Hepatocyte (in vitro differentiated cells): ENCODE data around the gene NUP210L. TPM values are rescaled to one million over a fixed set of nuclear protein-coding genes. Genes with fewer than 3 reads are reported as not detected.
"Not testable (repeated sequence)": the region's sequence is repeated elsewhere in the genome, so short reads cannot be mapped to it uniquely, and the experiment has no call there.

ENCODE experiments used
- DNase-seq: peaks from one replicate; pipeline ENCODE4 v3.0.0-alpha.2; 2016; ENCODE audit warnings: low spot score
- H2AFZ ChIP-seq: fragments of 200-600 bp; sonication (generic); 2 replicates; pipeline ENCODE4 v1.6.0; 2016; ENCODE audit warnings: antibody characterized with exemption, mild to moderate bottlenecking
- H3K27ac ChIP-seq: fragments of 200-600 bp; sonication (generic); 2 replicates; pipeline ENCODE4 v1.5.1; 2016; ENCODE audit warnings: mild to moderate bottlenecking
- H3K27me3 ChIP-seq: fragments of 200-600 bp; sonication (generic); 2 replicates; pipeline ENCODE4 v1.6.1; 2016
- H3K36me3 ChIP-seq: fragments of 200-600 bp; sonication (generic); replicated peaks from 2 replicates; pipeline ENCODE4 v1.5.1; 2016; ENCODE audit warnings: low read depth; ENCODE audit not compliant: insufficient read depth
- H3K4me1 ChIP-seq: fragments of 200-600 bp; sonication (generic); 2 replicates; pipeline ENCODE4 v1.5.1; 2016; ENCODE audit warnings: mild to moderate bottlenecking, moderate library complexity; ENCODE audit not compliant: insufficient read depth
- H3K4me2 ChIP-seq: fragments of 200-600 bp; sonication (generic); 2 replicates; pipeline ENCODE4 v1.6.0; 2016
- H3K4me3 ChIP-seq: fragments of 200-600 bp; sonication (generic); 2 replicates; pipeline ENCODE4 v1.5.1; 2016; ENCODE audit warnings: mild to moderate bottlenecking
- H3K79me2 ChIP-seq: fragments of 200-600 bp; sonication (generic); 2 replicates; pipeline ENCODE4 v1.6.0; 2017; ENCODE audit warnings: mild to moderate bottlenecking
- H3K9me2 ChIP-seq: fragments of 200-600 bp; sonication (generic); replicated peaks from 2 replicates; pipeline ENCODE4 v1.6.0; 2017; ENCODE audit warnings: mild to moderate bottlenecking; ENCODE audit not compliant: insufficient read depth
- H3K9me3 ChIP-seq: fragments of 200-600 bp; sonication (generic); 2 replicates; pipeline ENCODE4 v1.5.1; 2016; ENCODE audit warnings: low read depth, mild to moderate bottlenecking
- H4K20me1 ChIP-seq: fragments of 200-600 bp; sonication (generic); 2 replicates; pipeline ENCODE4 v1.6.0; 2016; ENCODE audit warnings: mild to moderate bottlenecking; ENCODE audit not compliant: insufficient read depth, poor library complexity, severe bottlenecking
- EZH2 ChIP-seq: fragments of 200-600 bp; sonication (generic); IDR thresholded peaks from 2 replicates; pipeline ENCODE4 v1.6.1; 2016; ENCODE audit warnings: antibody characterized with exemption, mild to moderate bottlenecking, borderline replicate concordance
- EZH2phosphoT487 ChIP-seq: fragments of 200-600 bp; sonication (generic); IDR thresholded peaks from one replicate; pipeline ENCODE4 v1.6.1; 2018; ENCODE audit warnings: antibody characterized with exemption, mild to moderate bottlenecking, low read depth, moderate library complexity; ENCODE audit not compliant: unreplicated experiment, severe bottlenecking
- WGBS: methylation state at CpG from one replicate; pipeline ENCODE4 v1.1.6; 2016; ENCODE audit warnings: low lambda C conversion rate; ENCODE audit errors: missing lambda C conversion rate; 5-methylcytosine and 5-hydroxymethylcytosine counted together
- polyA plus RNA-seq: library from polyadenylated mRNA; unstranded; fragments of >200 nt; fragmentation: Nextera tagmentation; extraction: Ambion mirVana; gene quantifications from 2 replicates; pipeline ENCODE4 v1.2.1, GENCODE V29; 2016
- total RNA-seq: library from RNA; depleted of rRNA; stranded (reverse); fragments of >200 nt; gene quantifications from 2 replicates; pipeline ENCODE4 v1.2.3, GENCODE V29; 2014
- TF ChIP-seq, protein P1 (sequence below): fragments of 200-600 bp; sonication (generic); IDR thresholded peaks from 2 replicates; pipeline ENCODE4 v1.5.1; 2016; ENCODE audit warnings: antibody characterized with exemption, mild to moderate bottlenecking; ENCODE audit not compliant: poor library complexity

The NUP210L gene
- total and polyA plus RNA-seq, 2 experiments from 2014 or later: 0.03 TPM; not detected in 1

DNA sequence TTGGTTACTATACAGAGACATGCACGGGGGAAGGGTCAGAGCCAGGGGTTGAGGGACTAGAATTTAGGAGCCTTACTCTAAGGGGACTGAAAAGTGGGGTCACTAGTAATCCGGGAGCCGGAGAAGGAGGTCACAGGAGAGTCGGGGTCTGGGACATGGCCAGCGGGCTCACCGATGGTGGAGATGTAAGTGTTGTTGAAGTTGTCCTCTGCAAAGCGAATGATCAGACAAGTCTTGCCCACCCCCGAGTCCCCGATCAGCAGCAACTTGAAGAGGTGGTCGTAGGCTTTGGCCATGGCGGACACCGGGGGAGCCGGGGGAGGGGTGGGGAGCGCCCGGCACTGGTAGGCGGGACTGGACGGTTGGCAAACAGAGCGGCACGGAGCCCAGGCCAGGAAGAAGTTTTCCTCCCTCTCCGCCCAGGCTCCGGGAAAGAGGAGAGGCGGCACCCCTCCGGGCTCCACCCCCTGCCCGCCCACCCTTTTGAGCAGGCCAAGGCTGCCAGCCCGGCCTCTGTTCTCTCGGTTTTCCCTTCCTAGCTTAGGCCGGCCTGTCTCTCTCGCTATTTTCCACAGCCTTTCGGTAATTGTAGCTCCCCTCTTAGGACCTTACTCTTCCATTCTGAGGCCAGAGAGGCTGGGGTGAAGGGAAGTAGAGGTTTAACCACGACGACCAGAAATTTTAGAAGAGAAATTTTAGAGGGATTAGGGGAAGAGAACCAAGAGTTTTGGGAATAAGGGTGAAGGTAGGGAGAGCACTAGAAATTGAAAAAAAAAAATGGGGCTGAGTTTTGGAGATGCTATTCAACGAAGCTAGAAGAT lies 168.7 kb downstream of the NUP210L start, which contains the start of gene RAB13:
RAB13 (minus strand) TSS at position 399 of the 821 bp plus-strand sequence; CDS start at position 296, 103 bp downstream.
- TF ChIP-seq, protein P1, sequence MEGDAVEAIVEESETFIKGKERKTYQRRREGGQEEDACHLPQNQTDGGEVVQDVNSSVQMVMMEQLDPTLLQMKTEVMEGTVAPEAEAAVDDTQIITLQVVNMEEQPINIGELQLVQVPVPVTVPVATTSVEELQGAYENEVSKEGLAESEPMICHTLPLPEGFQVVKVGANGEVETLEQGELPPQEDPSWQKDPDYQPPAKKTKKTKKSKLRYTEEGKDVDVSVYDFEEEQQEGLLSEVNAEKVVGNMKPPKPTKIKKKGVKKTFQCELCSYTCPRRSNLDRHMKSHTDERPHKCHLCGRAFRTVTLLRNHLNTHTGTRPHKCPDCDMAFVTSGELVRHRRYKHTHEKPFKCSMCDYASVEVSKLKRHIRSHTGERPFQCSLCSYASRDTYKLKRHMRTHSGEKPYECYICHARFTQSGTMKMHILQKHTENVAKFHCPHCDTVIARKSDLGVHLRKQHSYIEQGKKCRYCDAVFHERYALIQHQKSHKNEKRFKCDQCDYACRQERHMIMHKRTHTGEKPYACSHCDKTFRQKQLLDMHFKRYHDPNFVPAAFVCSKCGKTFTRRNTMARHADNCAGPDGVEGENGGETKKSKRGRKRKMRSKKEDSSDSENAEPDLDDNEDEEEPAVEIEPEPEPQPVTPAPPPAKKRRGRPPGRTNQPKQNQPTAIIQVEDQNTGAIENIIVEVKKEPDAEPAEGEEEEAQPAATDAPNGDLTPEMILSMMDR: no peak
- TF ChIP-seq EZH2phosphoT487 (no peak), EZH2 (no peak)
- Histone ChIP-seq H3K9me3 (no peaks in the 10 kb centered on the region), H3K27me3 (no peaks in the 10 kb centered on the region), H3K27ac (peak within 1 kb of the TSS; percentile 89), H4K20me1 (no peaks in the 10 kb centered on the region), H3K9me2 (no peaks in the 10 kb centered on the region), H2AFZ (peak within 1 kb of the TSS; percentile 83), H3K36me3 (no peaks in the 10 kb centered on the region), H3K79me2 (peaks cover 32% of the 10 kb centered on the region), H3K4me1 (peaks cover 13% of the 10 kb centered on the region), H3K4me2 (peak within 1 kb of the TSS; percentile 94), H3K4me3 (peak within 1 kb of the TSS; percentile 64)
- 1% methylated on average over 16 of the region's 32 CpGs for WGBS
- DNase-seq: peak; percentile 95

DNA sequence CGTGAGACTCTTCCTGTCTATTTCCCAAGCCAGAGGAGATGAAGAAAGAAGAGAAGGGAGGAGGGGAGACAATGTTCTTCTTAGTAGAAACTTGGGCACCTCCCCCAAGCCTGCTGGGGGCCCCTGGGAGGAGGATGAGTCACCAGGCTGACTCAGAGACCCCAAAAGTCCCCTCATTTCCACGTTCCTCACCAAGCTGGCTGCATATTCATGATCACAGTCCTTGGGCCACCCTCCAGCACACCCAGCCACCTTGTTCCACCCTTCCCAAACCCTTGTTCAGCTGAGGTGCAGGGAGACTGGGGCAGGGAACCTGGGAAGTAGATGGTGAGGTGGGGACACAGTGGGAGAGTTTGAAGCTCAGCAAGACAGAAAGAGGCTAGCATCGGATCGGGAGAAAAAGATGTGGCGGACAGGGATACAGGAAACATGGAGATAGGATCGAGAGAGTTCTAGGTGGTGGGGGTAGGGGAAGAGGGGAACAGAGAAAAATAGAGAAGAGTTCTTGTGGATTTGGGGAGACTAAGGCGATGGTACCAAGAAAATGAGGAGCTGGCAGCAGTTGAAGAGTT lies 169.4 kb downstream of the NUP210L start:
- Histone ChIP-seq H3K27ac (peak overlapping the region; percentile 89), H4K20me1 (no peaks in the 10 kb centered on the region), H3K9me2 (no peaks in the 10 kb centered on the region), H3K4me2 (peak overlapping the region; percentile 94), H3K79me2 (peaks cover 27% of the 10 kb centered on the region), H3K9me3 (no peaks in the 10 kb centered on the region), H3K4me1 (peaks cover 13% of the 10 kb centered on the region), H3K27me3 (no peaks in the 10 kb centered on the region), H3K36me3 (no peaks in the 10 kb centered on the region), H2AFZ (peak overlapping the region; percentile 83), H3K4me3 (peak overlapping the region; percentile 64)
- WGBS: 7% methylated on average over 7 of the region's 7 CpGs
- TF ChIP-seq EZH2 (no peak), EZH2phosphoT487 (no peak)
- TF ChIP-seq, protein P1: no peak
- DNase-seq: peak; percentile 73

DNA sequence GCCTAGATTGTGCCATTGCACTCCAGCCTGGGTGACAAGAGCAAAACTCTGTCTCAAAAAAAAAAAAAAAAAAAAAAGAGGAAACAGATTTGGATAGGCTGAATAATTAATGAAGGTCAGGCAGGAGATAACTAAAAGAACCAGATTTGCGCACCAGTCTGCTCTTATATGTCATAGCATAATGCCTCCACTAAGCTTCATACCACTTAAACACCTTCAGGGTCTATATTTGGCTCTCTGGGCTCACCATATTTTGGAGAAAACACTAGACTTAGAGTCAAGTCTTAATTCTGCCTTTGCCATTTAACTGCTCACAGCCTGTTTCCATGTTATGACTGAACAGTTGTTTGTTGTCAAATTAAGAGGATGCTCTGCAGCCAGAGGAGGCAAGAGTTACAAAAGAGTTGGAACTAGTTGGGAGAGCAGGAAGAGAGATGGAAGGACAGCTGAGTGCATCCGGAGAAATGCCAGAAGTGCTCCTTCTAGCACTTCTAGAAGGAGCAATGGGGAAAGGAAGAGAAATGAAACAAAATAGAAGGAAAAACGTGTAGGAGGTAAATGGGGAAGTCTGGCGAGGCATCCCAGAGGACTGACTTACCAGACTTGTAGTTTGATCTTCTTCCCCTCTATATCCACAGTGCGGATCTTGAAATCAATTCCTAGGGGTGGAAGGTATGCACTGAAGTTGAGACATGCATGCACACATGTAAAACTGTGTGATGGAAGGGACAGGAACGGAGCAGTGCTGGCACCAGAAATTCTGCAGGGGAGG lies 170.6 kb downstream of the NUP210L start:
- H3K9me2 ChIP-seq: no peaks in the 10 kb centered on the region
- peak overlapping the region; percentile 64 for H3K4me3 ChIP-seq
- no peak for DNase-seq
- no peaks in the 10 kb centered on the region for H3K9me3 ChIP-seq
- H3K79me2 ChIP-seq: peaks cover 31% of the 10 kb centered on the region
- peak overlapping the region; percentile 89 for H3K27ac ChIP-seq
- TF ChIP-seq EZH2phosphoT487: no peak
- H4K20me1 ChIP-seq: no peaks in the 10 kb centered on the region
- H3K36me3 ChIP-seq: no peaks in the 10 kb centered on the region
- WGBS: 87% methylated on average over 6 of the region's 6 CpGs
- peaks cover 13% of the 10 kb centered on the region for H3K4me1 ChIP-seq
- H3K27me3 ChIP-seq: no peaks in the 10 kb centered on the region
- peak overlapping the region; percentile 94 for H3K4me2 ChIP-seq
- no peak overlapping the region for H2AFZ ChIP-seq

DNA sequence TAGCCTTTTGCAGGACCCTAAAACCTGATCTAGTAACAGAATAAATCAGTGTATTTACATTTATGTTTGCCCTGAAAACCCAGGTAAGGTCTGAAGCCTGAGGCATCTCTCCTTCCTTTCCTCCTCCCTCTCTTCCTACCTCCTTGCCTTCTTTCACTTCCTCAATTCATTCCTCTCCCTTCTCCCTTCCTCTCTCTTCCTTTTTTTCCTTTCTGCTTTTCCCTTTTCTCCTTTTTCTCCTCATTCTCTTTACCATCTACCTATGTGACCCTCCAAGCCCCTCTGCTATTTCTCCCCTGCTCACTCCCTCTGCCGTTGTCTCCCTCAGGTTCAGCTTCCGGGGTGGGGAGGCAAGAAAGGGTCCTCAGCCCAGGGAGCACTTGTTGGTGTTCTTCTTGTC lies 173.1 kb downstream of the NUP210L start:
- H3K27me3 ChIP-seq, H3K36me3 ChIP-seq, H3K9me2 ChIP-seq, H2AFZ ChIP-seq, H4K20me1 ChIP-seq, H3K9me3 ChIP-seq, H3K4me3 ChIP-seq, H3K4me2 ChIP-seq, H3K27ac ChIP-seq, DNase-seq: not testable (repeated sequence)
- Histone ChIP-seq H3K79me2 (peaks cover 40% of the 10 kb centered on the region), H3K4me1 (peaks cover 16% of the 10 kb centered on the region)
- 97% methylated on average over 2 of the region's 2 CpGs for WGBS

DNA sequence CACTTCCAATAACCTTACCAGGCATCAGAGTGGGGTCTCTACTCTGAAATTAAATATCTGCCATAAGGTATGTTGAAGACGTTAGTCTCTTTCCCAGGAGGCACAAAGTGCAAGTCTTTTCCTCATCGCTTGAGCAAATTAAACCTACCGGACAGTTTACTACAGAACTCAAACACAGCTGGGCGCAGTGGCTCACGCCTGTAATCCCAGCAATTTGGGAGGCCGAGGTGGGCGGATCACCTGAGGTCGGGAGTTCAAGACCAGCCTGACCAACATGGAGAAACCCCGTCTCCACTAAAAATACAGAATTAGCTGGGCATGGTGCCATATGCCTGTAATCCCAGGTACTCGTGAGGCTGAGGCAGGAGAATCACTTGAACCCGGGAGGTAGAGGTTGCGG lies 175.8 kb downstream of the NUP210L start:
- peaks cover 14% of the 10 kb centered on the region for H3K4me1 ChIP-seq
- H3K9me2 ChIP-seq, DNase-seq, H3K4me3 ChIP-seq, H3K9me3 ChIP-seq, H3K27me3 ChIP-seq, H3K36me3 ChIP-seq, H2AFZ ChIP-seq, H4K20me1 ChIP-seq, H3K4me2 ChIP-seq, H3K27ac ChIP-seq: not testable (repeated sequence)
- peaks cover 36% of the 10 kb centered on the region for H3K79me2 ChIP-seq
- 95% methylated on average over 12 of the region's 12 CpGs for WGBS
